HEK293 (cell line): ENCODE measurements around the gene CACNA1C.
A peak's percentile ranks its signal among the peaks of the same experiment; 100 is the strongest.

Experiments used
- CTCF ChIA-PET: fragments of 350-600 bp; formaldehyde crosslinking; extraction: SDS; loops from one replicate; lab custom pipeline; 2021; ENCODE audit warnings: antibody characterized with exemption; lab: Yijun Ruan, JAX
- POLR2A ChIA-PET: fragments of 300-600 bp; formaldehyde crosslinking; extraction: SDS; loops from one replicate; lab custom pipeline; 2020; ENCODE audit warnings: antibody characterized with exemption, inconsistent platforms; lab: Yijun Ruan, JAX
- H3K27ac ChIP-seq: fragments of 200-500 bp; sonication (Bioruptor generic); 2 replicates; pipeline ENCODE4 v1.5.1; 2014; ENCODE audit warnings: low read depth, low read length, control low read depth, inconsistent platforms; ENCODE audit errors: extremely low read depth
- H3K36me3 ChIP-seq, 2 experiments: fragments of 200-500 bp in 1 of 2; sonication (Bioruptor generic) in 1 of 2; 1 replicate in 1 of 2; 2 replicates in 1 of 2; pipeline ENCODE4 v1.5.1; 2014 to 2017; ENCODE audit warnings: inconsistent platforms in 2 of 2, low read length in 2 of 2; ENCODE audit not compliant: control insufficient read depth in 2 of 2, insufficient read depth in 1 of 2
- H3K4me1 ChIP-seq: fragments of 200-500 bp; sonication (Bioruptor generic); 2 replicates; pipeline ENCODE4 v1.5.1; 2014; ENCODE audit warnings: mild to moderate bottlenecking, low read length, inconsistent platforms; ENCODE audit not compliant: control insufficient read depth, insufficient read depth
- H3K4me3 ChIP-seq: 2 replicates; pipeline ENCODE4 v1.5.1; 2011; ENCODE audit warnings: low read depth, mild to moderate bottlenecking, control low read depth, low read length, moderate library complexity
- H3K9me3 ChIP-seq: fragments of 200-500 bp; sonication (Bioruptor generic); 2 replicates; pipeline ENCODE4 v1.5.1; 2014; ENCODE audit warnings: low read depth, low read length, inconsistent platforms; ENCODE audit not compliant: control insufficient read depth, insufficient read depth
- EGR2 ChIP-seq: fragments of 450-650 bp; formaldehyde crosslinking; IDR thresholded peaks from 2 replicates; pipeline ENCODE4 v1.5.1; 2016; ENCODE audit warnings: low read depth, missing biosample characterization, missing genetic modification characterization
- GLI2 ChIP-seq: fragments of 450-650 bp; formaldehyde crosslinking; IDR thresholded peaks from 2 replicates; pipeline ENCODE4; 2017; ENCODE audit warnings: missing biosample characterization, missing genetic modification characterization, low read depth, borderline replicate concordance
- GLI4 ChIP-seq: fragments of 450-650 bp; formaldehyde crosslinking; IDR thresholded peaks from 2 replicates; pipeline ENCODE4 v1.5.1; 2016; ENCODE audit warnings: missing biosample characterization, missing genetic modification characterization
- HOXA7 ChIP-seq: sonication (generic); formaldehyde crosslinking; IDR thresholded peaks from 2 replicates; pipeline ENCODE4 v1.8.1; 2022; ENCODE audit warnings: missing genetic modification reagents, borderline replicate concordance
- KLF1 ChIP-seq: fragments of 450-650 bp; formaldehyde crosslinking; IDR thresholded peaks from 2 replicates; pipeline ENCODE4 v1.5.1; 2016; ENCODE audit warnings: missing biosample characterization, missing genetic modification characterization
- MEIS1 ChIP-seq: sonication (generic); formaldehyde crosslinking; IDR thresholded peaks from 2 replicates; pipeline ENCODE4 v1.8.1; 2022; ENCODE audit warnings: missing genetic modification reagents, mild to moderate bottlenecking, borderline replicate concordance
- ZFHX2 ChIP-seq: fragments of 450-650 bp; formaldehyde crosslinking; conservative IDR thresholded peaks from 2 replicates; pipeline ENCODE4 v1.5.1; 2016; ENCODE audit warnings: missing biosample characterization, missing genetic modification characterization
- ZNF223 ChIP-seq: fragments of 450-650 bp; formaldehyde crosslinking; IDR thresholded peaks from 2 replicates; pipeline ENCODE4 v1.5.1; 2016; ENCODE audit warnings: missing biosample characterization, missing genetic modification characterization
- ZNF26 ChIP-seq: fragments of 450-650 bp; formaldehyde crosslinking; IDR thresholded peaks from 2 replicates; pipeline ENCODE4 v1.5.1; 2016; ENCODE audit warnings: missing biosample characterization, missing genetic modification characterization
- ZNF266 ChIP-seq: fragments of 450-650 bp; formaldehyde crosslinking; IDR thresholded peaks from 2 replicates; pipeline ENCODE4 v1.5.1; 2016; ENCODE audit warnings: missing biosample characterization, missing genetic modification characterization, low read depth
- ZNF404 ChIP-seq: fragments of 450-650 bp; formaldehyde crosslinking; IDR thresholded peaks from 2 replicates; pipeline ENCODE4 v1.5.1; 2017; ENCODE audit warnings: missing biosample characterization, missing genetic modification characterization
- ZNF544 ChIP-seq: fragments of 450-650 bp; formaldehyde crosslinking; IDR thresholded peaks from 2 replicates; pipeline ENCODE4 v1.5.0; 2017; ENCODE audit warnings: missing biosample characterization, missing genetic modification characterization
- ZNF664 ChIP-seq: fragments of 450-650 bp; formaldehyde crosslinking; IDR thresholded peaks from 2 replicates; pipeline ENCODE4 v1.5.1; 2016; ENCODE audit warnings: missing biosample characterization, missing genetic modification characterization
- ZNF76 ChIP-seq: fragments of 450-650 bp; formaldehyde crosslinking; IDR thresholded peaks from 2 replicates; pipeline ENCODE4; 2016; ENCODE audit warnings: low read depth, missing biosample characterization, missing genetic modification characterization, borderline replicate concordance
- ZNF777 ChIP-seq: fragments of 450-650 bp; formaldehyde crosslinking; IDR thresholded peaks from 2 replicates; pipeline ENCODE4 v1.5.1; 2017; ENCODE audit warnings: missing biosample characterization, missing genetic modification characterization, borderline replicate concordance
- ZNF830 ChIP-seq: fragments of 450-650 bp; IDR thresholded peaks from 2 replicates; pipeline ENCODE4 v1.5.0; 2018; ENCODE audit warnings: missing biosample characterization, missing genetic modification characterization, low read depth, mild to moderate bottlenecking, moderate library complexity
- ZSCAN18 ChIP-seq: fragments of 450-650 bp; formaldehyde crosslinking; IDR thresholded peaks from 2 replicates; pipeline ENCODE4 v1.5.1; 2016; ENCODE audit warnings: missing biosample characterization, missing genetic modification characterization
- ZSCAN4 ChIP-seq: fragments of 450-650 bp; formaldehyde crosslinking; IDR thresholded peaks from 2 replicates; pipeline ENCODE4 v1.5.1; 2017; ENCODE audit warnings: missing biosample characterization, missing genetic modification characterization

Gene CACNA1C

GRCh38 chr12:2291947-2292346, 239.2 kb downstream of the CACNA1C start (continued):
- no peak for TF ChIP-seq MEIS1

- POLR2A ChIA-PET = interaction anchor here (0.7 kb wide), 1 partner anchor 11 kb away, joined by 3 read pairs; no protein-coding TSS in a partner anchor
- CTCF ChIA-PET = interaction anchor here (1.0 to 3.4 kb wide), 6 partner anchors 9 to 353 kb away, joined by 3 to 29 read pairs (median 4); no protein-coding TSS in a partner anchor
- Histone ChIP-seq H3K4me1 (no peaks in the 10 kb centered on the region), H3K9me3 (no peaks in the 10 kb centered on the region; the same call in 1 of the 2 replicates), H3K36me3 (no peaks in the 10 kb centered on the region), H3K27ac (no peak overlapping the region), H3K4me3 (no peak overlapping the region)
- TF ChIP-seq GLI2 (no peak), ZNF664 (tag by site-specific recombination) (no peak), ZNF830 (tag by site-specific recombination) (no peak), KLF1 (tag by site-specific recombination) (no peak), GLI4 (tag by site-specific recombination) (no peak), ZNF26 (tag by site-specific recombination) (no peak), ZSCAN18 (tag by site-specific recombination) (no peak), ZNF544 (tag by site-specific recombination) (no peak), ZNF76 (tag by site-specific recombination) (no peak)
Measured at GRCh38 chr12:2292560-2292959, 239.8 kb downstream of the CACNA1C start.

GRCh38 chr12:2294651-2295475, 242.1 kb downstream of the CACNA1C start:
- Histone ChIP-seq H3K9me3 (no peaks in the 10 kb centered on the region; the same call in 1 of the 2 replicates), H3K4me1 (0 out of 2 replicates have a peak, but pooled peaks cover 2% of the 10 kb centered on the region), H3K4me3 (no peak overlapping the region), H3K27ac (no peak overlapping the region)
- ChIA-PET POLR2A (no interaction called here), CTCF (interaction anchor here (0.8 to 0.9 kb wide), 2 partner anchors 9 to 282 kb away, joined by 3 read pairs; no protein-coding TSS in a partner anchor)
- TF ChIP-seq EGR2 (tag by site-specific recombination) (peak; percentile 78), ZNF777 (tag by site-specific recombination) (no peak), ZNF223 (tag by site-specific recombination) (no peak), HOXA7 (CRISPR knock-in tag) (no peak), ZSCAN4 (tag by site-specific recombination) (no peak), ZNF266 (no peak), ZFHX2 (peak; percentile 76), ZNF404 (tag by site-specific recombination) (no peak)
- TF ChIP-seq, all 188 proteins: peak for 2
- no peaks in the 10 kb centered on the region for H3K36me3 ChIP-seq
